GM23338 (cell line): ENCODE measurements around the gene MTREX.

Experiments
- CTCF ChIP-seq, 2 experiments: fragments of 200-600 bp in 1 of 2; sonication (generic) in 1 of 2; conservative IDR thresholded peaks; 2 replicates each; pipeline versions ENCODE4 v1.5.1 to v1.6.1; 2016 to 2017; ENCODE audit warnings: antibody characterized with exemption in 2 of 2, low read depth in 2 of 2, mild to moderate bottlenecking in 2 of 2, moderate library complexity in 1 of 2
- EZH2 ChIP-seq: fragments of 200-600 bp; sonication (generic); IDR thresholded peaks from one replicate; pipeline ENCODE4 v1.8.0; 2017; ENCODE audit warnings: antibody characterized with exemption, mild to moderate bottlenecking, low read depth; ENCODE audit not compliant: unreplicated experiment
- EZH2phosphoT487 ChIP-seq: fragments of 200-600 bp; sonication (generic); IDR thresholded peaks from one replicate; pipeline ENCODE4 v1.8.1; 2018; ENCODE audit warnings: antibody characterized with exemption; ENCODE audit not compliant: unreplicated experiment
- JUNB ChIP-seq: IDR thresholded peaks from one replicate; pipeline ENCODE4 v1.6.1; 2016; ENCODE audit warnings: antibody characterized with exemption; ENCODE audit not compliant: unreplicated experiment
- POLR2AphosphoS5 ChIP-seq: IDR thresholded peaks from 2 replicates; pipeline ENCODE4 v1.6.1; 2016; ENCODE audit warnings: antibody characterized with exemption, low read depth

- TF ChIP-seq EZH2phosphoT487: no peak
- TF ChIP-seq CTCF (conservative IDR thresholded peaks at IDR 0.05; ENCODE audit: low read depth in 2 of 2): no peak
- no peak for TF ChIP-seq POLR2AphosphoS5
- no peak for TF ChIP-seq JUNB
- TF ChIP-seq EZH2: no peak
Observed at GRCh38 chr5:55343609-55344008, 35.8 kb downstream of the MTREX start.
